Measurements from ENCODE around the gene CERS6. TPM values are rescaled to one million over a fixed set of nuclear protein-coding genes. Genes with fewer than 3 reads are reported as not detected.

CERS6 gene
- total and polyA plus RNA-seq, 2 experiments from 2014 or later: 7.4 to 35.0 TPM

GRCh38 chr2:168729455-168729854 lies 273.4 kb downstream of the CERS6 start:
- no peak for ATAC-seq
- Histone ChIP-seq H4K20me1 (replicated peaks; ENCODE audit: insufficient read depth) (no peaks in the 10 kb centered on the region), H3K27me3 (ENCODE audit: insufficient read depth) (no peaks in the 10 kb centered on the region), H3K36me3 (ENCODE audit: insufficient read depth) (no peaks in the 10 kb centered on the region), H3K4me1 (ENCODE audit: insufficient read depth) (peaks cover 25% of the 10 kb centered on the region), H3K4me2 (no peak overlapping the region), H2AFZ (no peak overlapping the region), H3K9me2 (ENCODE audit: insufficient read depth) (no peaks in the 10 kb centered on the region), H3K79me2 (replicated peaks; ENCODE audit: insufficient read depth) (no peaks in the 10 kb centered on the region), H3F3A (replicated peaks; ENCODE audit: low read depth) (no peaks in the 10 kb centered on the region), H3K27ac (ENCODE audit: low read depth) (no peak overlapping the region), H3K4me3 (no peak overlapping the region)
- Mint-ChIP-seq H3K4me1 (peaks cover 36% of the 10 kb centered on the region), H3K9me3 (no peaks in the 10 kb centered on the region), H3K4me3 (no peak overlapping the region), H3K27ac (no peak overlapping the region), H3K36me3 (ENCODE audit: low read depth) (peaks cover 6% of the 10 kb centered on the region), H3K27me3 (ENCODE audit: insufficient read depth, low read depth, poor library complexity) (no peaks in the 10 kb centered on the region)
- DNase-seq (ENCODE audit: low spot score): no peak
- TF ChIP-seq EZH2phosphoT487 (IDR thresholded peaks at IDR 0.05; ENCODE audit: unreplicated experiment): no peak
- TF ChIP-seq, protein P1, sequence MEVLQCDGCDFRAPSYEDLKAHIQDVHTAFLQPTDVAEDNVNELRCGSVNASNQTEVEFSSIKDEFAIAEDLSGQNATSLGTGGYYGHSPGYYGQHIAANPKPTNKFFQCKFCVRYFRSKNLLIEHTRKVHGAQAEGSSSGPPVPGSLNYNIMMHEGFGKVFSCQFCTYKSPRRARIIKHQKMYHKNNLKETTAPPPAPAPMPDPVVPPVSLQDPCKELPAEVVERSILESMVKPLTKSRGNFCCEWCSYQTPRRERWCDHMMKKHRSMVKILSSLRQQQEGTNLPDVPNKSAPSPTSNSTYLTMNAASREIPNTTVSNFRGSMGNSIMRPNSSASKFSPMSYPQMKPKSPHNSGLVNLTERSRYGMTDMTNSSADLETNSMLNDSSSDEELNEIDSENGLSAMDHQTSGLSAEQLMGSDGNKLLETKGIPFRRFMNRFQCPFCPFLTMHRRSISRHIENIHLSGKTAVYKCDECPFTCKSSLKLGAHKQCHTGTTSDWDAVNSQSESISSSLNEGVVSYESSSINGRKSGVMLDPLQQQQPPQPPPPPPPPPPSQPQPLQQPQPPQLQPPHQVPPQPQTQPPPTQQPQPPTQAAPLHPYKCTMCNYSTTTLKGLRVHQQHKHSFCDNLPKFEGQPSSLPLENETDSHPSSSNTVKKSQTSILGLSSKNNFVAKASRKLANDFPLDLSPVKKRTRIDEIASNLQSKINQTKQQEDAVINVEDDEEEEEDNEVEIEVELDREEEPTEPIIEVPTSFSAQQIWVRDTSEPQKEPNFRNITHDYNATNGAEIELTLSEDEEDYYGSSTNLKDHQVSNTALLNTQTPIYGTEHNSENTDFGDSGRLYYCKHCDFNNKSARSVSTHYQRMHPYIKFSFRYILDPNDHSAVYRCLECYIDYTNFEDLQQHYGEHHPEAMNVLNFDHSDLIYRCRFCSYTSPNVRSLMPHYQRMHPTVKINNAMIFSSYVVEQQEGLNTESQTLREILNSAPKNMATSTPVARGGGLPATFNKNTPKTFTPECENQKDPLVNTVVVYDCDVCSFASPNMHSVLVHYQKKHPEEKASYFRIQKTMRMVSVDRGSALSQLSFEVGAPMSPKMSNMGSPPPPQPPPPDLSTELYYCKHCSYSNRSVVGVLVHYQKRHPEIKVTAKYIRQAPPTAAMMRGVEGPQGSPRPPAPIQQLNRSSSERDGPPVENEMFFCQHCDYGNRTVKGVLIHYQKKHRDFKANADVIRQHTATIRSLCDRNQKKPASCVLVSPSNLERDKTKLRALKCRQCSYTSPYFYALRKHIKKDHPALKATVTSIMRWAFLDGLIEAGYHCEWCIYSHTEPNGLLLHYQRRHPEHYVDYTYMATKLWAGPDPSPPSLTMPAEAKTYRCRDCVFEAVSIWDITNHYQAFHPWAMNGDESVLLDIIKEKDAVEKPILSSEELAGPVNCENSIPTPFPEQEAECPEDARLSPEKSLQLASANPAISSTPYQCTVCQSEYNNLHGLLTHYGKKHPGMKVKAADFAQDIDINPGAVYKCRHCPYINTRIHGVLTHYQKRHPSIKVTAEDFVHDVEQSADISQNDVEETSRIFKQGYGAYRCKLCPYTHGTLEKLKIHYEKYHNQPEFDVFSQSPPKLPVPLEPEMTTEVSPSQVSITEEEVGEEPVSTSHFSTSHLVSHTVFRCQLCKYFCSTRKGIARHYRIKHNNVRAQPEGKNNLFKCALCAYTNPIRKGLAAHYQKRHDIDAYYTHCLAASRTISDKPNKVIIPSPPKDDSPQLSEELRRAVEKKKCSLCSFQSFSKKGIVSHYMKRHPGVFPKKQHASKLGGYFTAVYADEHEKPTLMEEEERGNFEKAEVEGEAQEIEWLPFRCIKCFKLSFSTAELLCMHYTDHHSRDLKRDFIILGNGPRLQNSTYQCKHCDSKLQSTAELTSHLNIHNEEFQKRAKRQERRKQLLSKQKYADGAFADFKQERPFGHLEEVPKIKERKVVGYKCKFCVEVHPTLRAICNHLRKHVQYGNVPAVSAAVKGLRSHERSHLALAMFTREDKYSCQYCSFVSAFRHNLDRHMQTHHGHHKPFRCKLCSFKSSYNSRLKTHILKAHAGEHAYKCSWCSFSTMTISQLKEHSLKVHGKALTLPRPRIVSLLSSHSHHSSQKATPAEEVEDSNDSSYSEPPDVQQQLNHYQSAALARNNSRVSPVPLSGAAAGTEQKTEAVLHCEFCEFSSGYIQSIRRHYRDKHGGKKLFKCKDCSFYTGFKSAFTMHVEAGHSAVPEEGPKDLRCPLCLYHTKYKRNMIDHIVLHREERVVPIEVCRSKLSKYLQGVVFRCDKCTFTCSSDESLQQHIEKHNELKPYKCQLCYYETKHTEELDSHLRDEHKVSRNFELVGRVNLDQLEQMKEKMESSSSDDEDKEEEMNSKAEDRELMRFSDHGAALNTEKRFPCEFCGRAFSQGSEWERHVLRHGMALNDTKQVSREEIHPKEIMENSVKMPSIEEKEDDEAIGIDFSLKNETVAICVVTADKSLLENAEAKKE (CRISPR knock-in tag; IDR thresholded peaks at IDR 0.05): no peak
- TF ChIP-seq ZNF114 (CRISPR knock-in tag; IDR thresholded peaks at IDR 0.05): no peak
- TF ChIP-seq EZH2 (IDR thresholded peaks at IDR 0.05; ENCODE audit: low read depth, unreplicated experiment): no peak
- no peak for TF ChIP-seq CREB1 (CRISPR knock-in tag; IDR thresholded peaks at IDR 0.05; ENCODE audit: low read depth)
- no peak for TF ChIP-seq NANOG (IDR thresholded peaks at IDR 0.05; ENCODE audit: borderline replicate concordance)
- no peak for TF ChIP-seq STAT1 (IDR thresholded peaks at IDR 0.05; ENCODE audit: unreplicated experiment)
- no peak for TF ChIP-seq POLR2AphosphoS5 (IDR thresholded peaks at IDR 0.05; ENCODE audit: low read depth)
- no peak for TF ChIP-seq ETS1 (IDR thresholded peaks at IDR 0.05)
- TF ChIP-seq, protein P2, sequence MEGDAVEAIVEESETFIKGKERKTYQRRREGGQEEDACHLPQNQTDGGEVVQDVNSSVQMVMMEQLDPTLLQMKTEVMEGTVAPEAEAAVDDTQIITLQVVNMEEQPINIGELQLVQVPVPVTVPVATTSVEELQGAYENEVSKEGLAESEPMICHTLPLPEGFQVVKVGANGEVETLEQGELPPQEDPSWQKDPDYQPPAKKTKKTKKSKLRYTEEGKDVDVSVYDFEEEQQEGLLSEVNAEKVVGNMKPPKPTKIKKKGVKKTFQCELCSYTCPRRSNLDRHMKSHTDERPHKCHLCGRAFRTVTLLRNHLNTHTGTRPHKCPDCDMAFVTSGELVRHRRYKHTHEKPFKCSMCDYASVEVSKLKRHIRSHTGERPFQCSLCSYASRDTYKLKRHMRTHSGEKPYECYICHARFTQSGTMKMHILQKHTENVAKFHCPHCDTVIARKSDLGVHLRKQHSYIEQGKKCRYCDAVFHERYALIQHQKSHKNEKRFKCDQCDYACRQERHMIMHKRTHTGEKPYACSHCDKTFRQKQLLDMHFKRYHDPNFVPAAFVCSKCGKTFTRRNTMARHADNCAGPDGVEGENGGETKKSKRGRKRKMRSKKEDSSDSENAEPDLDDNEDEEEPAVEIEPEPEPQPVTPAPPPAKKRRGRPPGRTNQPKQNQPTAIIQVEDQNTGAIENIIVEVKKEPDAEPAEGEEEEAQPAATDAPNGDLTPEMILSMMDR (conservative IDR thresholded peaks at IDR 0.05; ENCODE audit: low read depth in 2 of 2): no peak
- TF ChIP-seq JUNB (IDR thresholded peaks at IDR 0.05; ENCODE audit: unreplicated experiment): no peak
- no peak for TF ChIP-seq ZNF331 (CRISPR knock-in tag; IDR thresholded peaks at IDR 0.05; ENCODE audit: low read depth)
- TF ChIP-seq REST (IDR thresholded peaks at IDR 0.05; ENCODE audit: unreplicated experiment): no peak
